Prostate gland (tissue), 2 donors: ENCODE results near the gene RYR2.

Experiments used
- CTCF ChIP-seq, 4 experiments: fragments of 200-600 bp in 2 of 4; fragments of 450-650 bp in 2 of 4; sonication (generic) in 2 of 4; IDR thresholded peaks; 1 replicate in 3 of 4; 2 replicates in 1 of 4; pipeline ENCODE4 v1.5.1; 2016 to 2019; ENCODE audit warnings: antibody characterized with exemption in 4 of 4, mild to moderate bottlenecking in 2 of 4, moderate library complexity in 2 of 4
- POLR2A ChIP-seq: fragments of 450-650 bp; IDR thresholded peaks from one replicate; pipeline ENCODE4 v1.6.1; 2016; ENCODE audit warnings: antibody characterized with exemption, mild to moderate bottlenecking

DNA sequence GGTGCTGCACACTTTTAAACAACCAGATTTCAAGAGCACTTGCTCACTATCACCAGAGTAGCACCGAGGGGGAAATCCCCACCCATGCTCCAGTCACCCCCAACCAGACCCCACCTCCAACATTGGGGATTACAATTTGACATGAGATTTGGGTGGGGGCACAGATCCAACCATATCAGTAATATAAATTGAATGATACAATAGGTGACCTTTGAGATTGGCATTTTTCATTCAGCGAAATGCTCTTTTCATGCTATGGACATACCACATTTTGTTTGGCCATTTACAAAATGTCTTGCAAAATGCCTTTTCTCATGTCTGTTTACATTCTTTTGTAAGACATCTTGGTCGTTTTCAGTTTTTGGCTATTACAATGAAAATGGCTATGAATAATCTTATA, 23.9 kb downstream of the RYR2 start:
- no peak for TF ChIP-seq CTCF (IDR thresholded peaks at IDR 0.05)
- TF ChIP-seq POLR2A: no peak
